Measurements from ENCODE around the gene MNAT1.

Gene MNAT1

DNA sequence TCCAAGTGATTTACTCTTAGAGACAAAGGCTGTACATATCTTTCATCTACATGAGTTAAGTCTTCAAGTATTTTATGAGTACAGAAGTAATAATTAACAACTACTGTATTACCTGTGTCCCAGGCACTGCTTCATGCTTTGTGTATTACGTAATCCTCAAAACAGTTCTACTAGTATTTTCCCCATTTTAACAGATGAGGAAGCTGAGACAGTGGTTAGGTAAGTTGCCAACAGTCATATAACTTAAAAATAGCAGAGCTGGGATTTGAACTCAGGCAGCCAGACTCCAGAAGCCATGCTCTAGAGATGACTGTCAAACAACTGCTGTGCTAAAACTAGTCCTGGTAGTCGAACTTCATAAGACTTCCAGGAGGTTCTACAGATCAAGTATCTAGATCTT lies 235.6 kb downstream of the MNAT1 start:
- DNase-seq (ENCODE audit: low spot score in 2 of 2) (no peak), ATAC-seq (replicated peaks; ENCODE audit: extremely low read depth, poor library complexity, severe bottlenecking) (no peak)
- no peaks in the 10 kb centered on the region for H3K27me3 Mint-ChIP-seq
- peaks cover 4% of the 10 kb centered on the region for H3K36me3 Mint-ChIP-seq (ENCODE audit: insufficient read depth)
- H3K4me3 Mint-ChIP-seq = no peak overlapping the region
- no peak overlapping the region for H3K27ac Mint-ChIP-seq (ENCODE audit: low read depth)
- H3K4me1 Mint-ChIP-seq = peaks cover 4% of the 10 kb centered on the region
- no peaks in the 10 kb centered on the region for H3K9me3 Mint-ChIP-seq

DNA sequence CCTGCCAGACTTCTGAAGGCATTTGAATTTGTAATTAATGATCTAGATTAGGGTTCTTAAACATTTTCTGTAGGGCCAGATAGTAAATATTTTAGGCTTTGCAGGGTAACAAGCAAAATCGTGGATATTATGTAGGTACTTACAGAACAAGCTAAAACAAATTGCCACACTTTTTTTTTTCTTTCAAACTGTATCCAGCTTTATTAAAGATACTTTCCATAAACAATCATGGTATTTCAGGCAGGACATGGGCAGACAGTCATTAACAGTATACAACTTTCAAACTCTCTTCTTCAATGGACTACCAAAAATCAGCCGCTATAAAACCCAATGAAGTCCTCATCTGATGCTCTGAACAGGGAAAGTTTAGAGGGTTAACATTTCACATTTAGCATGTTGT lies 236.7 kb downstream of the MNAT1 start:
- no peak overlapping the region for H3K27ac Mint-ChIP-seq (ENCODE audit: low read depth)
- H3K4me1 Mint-ChIP-seq = peaks cover 4% of the 10 kb centered on the region
- ATAC-seq (replicated peaks; ENCODE audit: extremely low read depth, poor library complexity, severe bottlenecking) = no peak
- H3K36me3 Mint-ChIP-seq (ENCODE audit: insufficient read depth) = peaks cover 3% of the 10 kb centered on the region
- no peak for DNase-seq (ENCODE audit: low spot score in 2 of 2)
- H3K9me3 Mint-ChIP-seq = no peaks in the 10 kb centered on the region
- H3K27me3 Mint-ChIP-seq = no peaks in the 10 kb centered on the region
- no peak overlapping the region for H3K4me3 Mint-ChIP-seq

DNA sequence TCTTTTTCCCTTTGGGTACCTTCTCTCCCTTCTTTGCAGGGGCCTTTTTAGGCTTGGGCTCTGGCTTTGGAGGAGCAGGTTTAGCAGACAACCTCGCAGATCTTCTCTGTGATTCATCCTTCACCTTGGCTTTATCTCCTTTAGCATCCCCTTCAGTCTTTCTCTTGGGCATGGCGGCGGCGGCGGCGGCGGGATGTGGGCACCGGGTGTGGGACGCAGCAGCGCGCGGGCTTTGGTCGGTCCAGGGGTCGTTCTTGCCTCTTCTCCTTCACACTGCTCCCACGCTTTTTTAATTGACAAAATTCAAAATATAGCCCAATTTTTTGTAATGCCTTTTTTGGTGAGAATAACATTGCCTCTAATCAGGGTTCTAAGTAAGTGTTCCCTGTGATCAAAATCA lies 237.7 kb downstream of the MNAT1 start:
- Mint-ChIP-seq H3K36me3 (ENCODE audit: insufficient read depth) (peaks cover 3% of the 10 kb centered on the region), H3K27ac (ENCODE audit: low read depth) (no peak overlapping the region), H3K27me3 (no peaks in the 10 kb centered on the region), H3K4me3 (no peak overlapping the region), H3K4me1 (peaks cover 4% of the 10 kb centered on the region), H3K9me3 (no peaks in the 10 kb centered on the region)
- DNase-seq (ENCODE audit: low spot score in 2 of 2) = no peak
- no peak for ATAC-seq (replicated peaks; ENCODE audit: extremely low read depth, poor library complexity, severe bottlenecking)

DNA sequence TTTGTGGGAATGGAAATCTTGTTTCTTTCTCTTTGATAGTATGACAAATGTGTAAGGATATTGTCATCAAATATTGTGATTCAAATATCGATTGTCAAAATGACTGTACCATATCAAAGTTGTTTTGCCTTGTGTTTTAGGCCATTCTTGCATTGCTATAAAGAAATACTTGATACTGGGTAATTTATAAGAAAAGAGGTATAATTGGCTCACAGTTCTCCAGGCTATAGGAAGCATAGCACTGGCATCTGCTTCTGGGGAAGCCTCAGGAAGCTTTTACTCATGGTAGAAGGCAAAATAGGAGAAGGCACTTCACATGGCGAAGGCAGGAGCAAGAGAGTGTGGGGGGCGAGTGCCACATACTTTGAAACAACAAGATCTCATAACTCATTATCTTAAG lies 238.5 kb downstream of the MNAT1 start:
- Mint-ChIP-seq H3K36me3 (ENCODE audit: insufficient read depth) (peaks cover 3% of the 10 kb centered on the region), H3K4me1 (peaks cover 4% of the 10 kb centered on the region), H3K9me3 (no peaks in the 10 kb centered on the region), H3K4me3 (no peak overlapping the region), H3K27ac (ENCODE audit: low read depth) (no peak overlapping the region), H3K27me3 (no peaks in the 10 kb centered on the region)
- no peak for DNase-seq (ENCODE audit: low spot score in 2 of 2)
- no peak for ATAC-seq (replicated peaks; ENCODE audit: extremely low read depth, poor library complexity, severe bottlenecking)

DNA sequence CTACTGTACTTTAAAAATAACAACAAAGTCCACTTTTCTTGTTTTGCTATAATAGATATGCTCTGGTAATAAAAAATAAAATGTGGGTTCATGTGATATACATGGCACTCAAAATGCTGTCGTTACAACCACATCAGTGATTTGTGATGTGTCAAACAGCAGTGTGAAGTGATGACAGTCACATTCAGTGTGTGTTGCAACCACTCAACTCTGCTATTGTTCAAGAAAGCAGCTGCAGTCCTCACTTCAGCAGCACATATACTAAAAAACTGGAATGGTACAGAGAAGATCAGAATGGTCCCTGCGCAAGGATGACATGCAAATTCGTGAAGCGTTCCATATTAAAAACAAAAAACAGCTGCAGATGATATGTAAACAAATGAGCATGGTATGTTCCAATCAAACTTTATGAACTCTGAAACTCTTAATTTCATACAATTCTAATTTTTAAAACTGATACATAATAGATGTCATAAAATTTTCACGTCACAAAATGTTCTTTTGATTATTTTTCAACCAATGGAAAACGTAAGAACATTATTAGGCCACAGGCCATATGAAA lies 239.6 kb downstream of the MNAT1 start:
- Mint-ChIP-seq H3K4me1 (peaks cover 9% of the 10 kb centered on the region), H3K36me3 (ENCODE audit: insufficient read depth) (peaks cover 3% of the 10 kb centered on the region), H3K27ac (ENCODE audit: low read depth) (no peak overlapping the region), H3K4me3 (no peak overlapping the region), H3K9me3 (no peaks in the 10 kb centered on the region), H3K27me3 (no peaks in the 10 kb centered on the region)
- no peak for DNase-seq (ENCODE audit: low spot score in 2 of 2)
- no peak for ATAC-seq (replicated peaks; ENCODE audit: extremely low read depth, poor library complexity, severe bottlenecking)

DNA sequence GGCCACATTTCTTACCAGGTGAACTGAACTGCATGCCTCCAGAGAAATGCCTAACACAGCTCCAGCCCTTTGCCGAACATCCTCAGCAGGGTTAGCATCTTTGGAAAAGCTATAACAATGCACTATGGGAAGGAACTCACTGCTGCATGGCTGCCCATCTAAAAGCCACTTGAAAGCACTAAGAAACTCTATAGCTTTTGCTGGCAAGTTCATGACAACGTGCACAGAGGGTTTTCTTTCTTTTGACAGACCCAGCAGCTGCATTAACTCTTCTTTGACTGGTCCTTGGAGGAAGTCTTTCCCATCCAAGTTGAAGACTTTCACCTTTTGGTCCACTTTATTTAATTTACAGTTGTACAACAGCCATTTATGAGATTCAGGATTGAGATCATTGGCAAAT lies 241.0 kb downstream of the MNAT1 start:
- Mint-ChIP-seq H3K36me3 (ENCODE audit: insufficient read depth) (peaks cover 3% of the 10 kb centered on the region), H3K9me3 (no peaks in the 10 kb centered on the region), H3K27me3 (no peaks in the 10 kb centered on the region), H3K4me3 (no peak overlapping the region), H3K27ac (ENCODE audit: low read depth) (no peak overlapping the region), H3K4me1 (peaks cover 14% of the 10 kb centered on the region)
- DNase-seq (ENCODE audit: low spot score in 2 of 2) (no peak), ATAC-seq (replicated peaks; ENCODE audit: extremely low read depth, poor library complexity, severe bottlenecking) (no peak)

DNA sequence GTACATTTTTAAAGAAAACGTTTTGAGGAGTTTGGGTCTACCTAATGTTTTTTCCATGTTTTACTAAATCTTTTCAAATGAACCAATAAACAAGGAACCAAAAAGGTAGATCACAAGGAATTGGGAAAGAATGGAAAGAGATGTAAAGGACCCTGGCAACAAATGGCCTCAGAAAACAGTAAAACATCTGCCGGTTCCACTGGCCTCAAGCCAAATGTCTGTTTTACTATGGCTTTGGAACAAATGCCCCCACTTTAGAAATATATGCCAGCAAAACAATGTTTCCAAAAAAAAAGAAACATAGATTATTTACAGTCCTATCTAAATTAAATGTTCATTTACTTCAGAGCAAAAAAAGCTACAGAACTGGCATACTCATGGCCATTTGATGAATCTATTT lies 243.3 kb downstream of the MNAT1 start:
- H3K27ac Mint-ChIP-seq (ENCODE audit: low read depth) = no peak overlapping the region
- no peaks in the 10 kb centered on the region for H3K9me3 Mint-ChIP-seq

DNA sequence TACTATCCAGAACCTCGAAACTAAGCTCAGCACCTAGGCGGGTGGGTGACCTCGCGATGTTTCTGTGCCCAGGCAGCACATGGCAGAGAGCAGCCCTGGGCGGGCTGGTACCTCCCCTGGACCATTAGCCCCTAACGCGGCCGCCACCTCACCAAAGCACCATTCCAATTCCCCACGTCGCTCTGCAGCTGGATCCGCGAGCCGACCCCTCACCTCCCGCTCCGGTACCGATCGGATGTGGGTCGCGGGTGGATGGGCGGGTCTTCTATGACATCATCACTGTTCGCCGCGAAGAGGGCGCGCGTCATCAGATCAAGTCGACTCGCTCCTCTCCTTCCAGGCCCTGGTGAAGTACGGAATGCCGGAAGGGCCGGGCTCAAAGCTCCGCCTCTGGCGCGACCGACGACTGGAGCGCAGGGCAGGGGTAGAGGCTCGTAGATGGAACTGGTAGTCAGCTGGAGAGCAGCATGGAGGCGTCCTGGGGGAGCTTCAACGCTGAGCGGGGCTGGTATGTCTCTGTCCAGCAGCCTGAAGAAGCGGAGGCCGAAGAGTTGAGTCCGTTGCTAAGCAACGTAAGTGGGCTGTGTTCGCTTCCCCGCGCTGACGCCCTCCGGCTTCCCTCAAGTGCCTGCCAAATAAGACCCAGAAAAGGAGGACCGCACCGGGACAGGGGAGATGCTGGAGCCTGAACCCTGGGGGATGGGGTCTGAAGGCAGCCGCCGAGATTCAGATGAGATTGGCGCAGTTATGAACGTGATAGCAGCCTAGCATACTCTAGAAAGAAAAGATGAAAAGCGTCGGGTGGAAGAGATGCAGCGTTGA lies 246.5 kb downstream of the MNAT1 start, which contains the start of the genes SLC38A6 and TRMT5:
Gene SLC38A6 (plus strand): TSS at position 435 of the 822 bp plus-strand sequence. CDS start 33 bp downstream, at position 468.
Gene TRMT5 (minus strand): TSS at position 269 of the 822 bp plus-strand sequence. CDS start 106 bp downstream, at position 163.
- no peaks in the 10 kb centered on the region for H3K9me3 Mint-ChIP-seq
- peak; percentile 86 to 93 for DNase-seq (ENCODE audit: low spot score in 2 of 2)
- peak; percentile 88 for ATAC-seq (replicated peaks; ENCODE audit: extremely low read depth, poor library complexity, severe bottlenecking)
- no peaks in the 10 kb centered on the region for H3K27me3 Mint-ChIP-seq
- peaks cover 2% of the 10 kb centered on the region for H3K36me3 Mint-ChIP-seq (ENCODE audit: insufficient read depth)
- no peak within 1 kb of the TSS for H3K27ac Mint-ChIP-seq (ENCODE audit: low read depth)
- H3K4me1 Mint-ChIP-seq = peaks cover 10% of the 10 kb centered on the region
- H3K4me3 Mint-ChIP-seq = no peak within 1 kb of the TSS

More for the DNA sequence above, 243.3 kb downstream of the MNAT1 start:
- H3K27me3 Mint-ChIP-seq = no peaks in the 10 kb centered on the region
- DNase-seq (ENCODE audit: low spot score in 2 of 2) = no peak
- no peak overlapping the region for H3K4me3 Mint-ChIP-seq
- H3K36me3 Mint-ChIP-seq (ENCODE audit: insufficient read depth) = no peaks in the 10 kb centered on the region
- ATAC-seq (replicated peaks; ENCODE audit: extremely low read depth, poor library complexity, severe bottlenecking) = no peak
- H3K4me1 Mint-ChIP-seq = peaks cover 14% of the 10 kb centered on the region

DNA sequence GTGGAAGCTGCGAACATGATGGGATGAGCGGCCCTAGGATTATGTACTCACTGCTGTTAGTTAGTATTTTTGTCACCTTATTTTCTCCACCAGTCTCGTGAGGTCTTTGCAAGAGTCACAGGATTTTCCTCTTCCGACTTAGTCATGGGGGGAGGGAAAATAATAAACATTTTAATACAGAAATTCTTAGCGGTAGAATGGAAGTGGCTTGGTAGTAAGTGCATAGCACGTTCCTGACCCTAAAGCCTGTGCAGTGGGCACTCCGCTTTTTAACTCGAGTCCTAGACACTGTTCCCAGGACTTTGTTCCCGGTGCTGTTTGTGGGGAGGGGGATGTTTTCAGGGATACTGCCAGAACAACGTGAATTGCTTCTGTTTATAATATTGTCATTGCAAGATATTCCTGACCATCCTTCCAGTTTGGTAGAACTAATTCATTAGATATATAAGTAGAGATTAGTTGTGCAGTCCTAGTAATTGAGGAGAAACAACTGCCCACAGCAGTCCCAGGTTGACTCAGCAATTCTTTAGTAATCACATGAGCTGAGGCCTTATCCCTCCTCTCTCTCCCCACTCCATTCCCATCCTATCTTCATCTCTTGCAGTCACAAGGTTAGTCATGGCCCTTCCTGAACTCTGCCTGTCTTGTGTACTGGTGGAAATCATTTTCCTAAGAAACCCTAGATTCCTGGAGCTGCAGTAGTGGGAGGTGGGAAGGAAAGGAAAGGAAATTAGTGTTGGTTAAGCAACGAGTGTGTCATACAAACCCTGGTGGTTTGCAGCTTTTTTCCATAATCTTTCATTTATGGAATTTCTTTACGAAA lies 247.3 kb downstream of the MNAT1 start:
- H3K27me3 Mint-ChIP-seq = no peaks in the 10 kb centered on the region
- peaks cover 4% of the 10 kb centered on the region for H3K36me3 Mint-ChIP-seq (ENCODE audit: insufficient read depth)
- peaks cover 10% of the 10 kb centered on the region for H3K4me1 Mint-ChIP-seq
- H3K27ac Mint-ChIP-seq (ENCODE audit: low read depth) = no peak overlapping the region
- no peaks in the 10 kb centered on the region for H3K9me3 Mint-ChIP-seq
- no peak overlapping the region for H3K4me3 Mint-ChIP-seq
- no peak for DNase-seq (ENCODE audit: low spot score in 2 of 2)
- no peak for ATAC-seq (replicated peaks; ENCODE audit: extremely low read depth, poor library complexity, severe bottlenecking)

DNA sequence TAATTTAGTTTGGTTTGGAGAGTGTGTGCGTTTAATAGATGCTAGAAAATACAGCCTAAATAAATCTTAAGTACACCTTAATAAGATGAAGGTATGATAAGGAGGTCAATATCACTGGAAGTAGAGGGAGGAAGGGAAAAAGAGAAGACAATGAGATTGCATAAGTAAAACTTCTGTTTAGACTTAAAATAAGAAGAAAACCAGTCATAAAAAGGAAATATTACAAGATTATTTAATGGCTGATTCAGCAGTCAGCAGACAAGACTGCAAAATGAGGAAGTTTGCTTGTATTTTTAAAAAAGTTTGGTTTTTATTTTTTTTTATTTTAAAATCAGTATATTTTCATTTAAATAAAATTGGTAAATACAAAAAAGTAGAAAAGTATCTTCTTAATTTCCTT lies 249.6 kb downstream of the MNAT1 start:
- Mint-ChIP-seq H3K4me3 (no peak overlapping the region), H3K27me3 (no peaks in the 10 kb centered on the region), H3K36me3 (ENCODE audit: insufficient read depth) (peaks cover 5% of the 10 kb centered on the region), H3K9me3 (no peaks in the 10 kb centered on the region), H3K4me1 (peaks cover 5% of the 10 kb centered on the region), H3K27ac (ENCODE audit: low read depth) (no peak overlapping the region)
- DNase-seq (ENCODE audit: low spot score in 2 of 2) (no peak), ATAC-seq (replicated peaks; ENCODE audit: extremely low read depth, poor library complexity, severe bottlenecking) (no peak)

DNA sequence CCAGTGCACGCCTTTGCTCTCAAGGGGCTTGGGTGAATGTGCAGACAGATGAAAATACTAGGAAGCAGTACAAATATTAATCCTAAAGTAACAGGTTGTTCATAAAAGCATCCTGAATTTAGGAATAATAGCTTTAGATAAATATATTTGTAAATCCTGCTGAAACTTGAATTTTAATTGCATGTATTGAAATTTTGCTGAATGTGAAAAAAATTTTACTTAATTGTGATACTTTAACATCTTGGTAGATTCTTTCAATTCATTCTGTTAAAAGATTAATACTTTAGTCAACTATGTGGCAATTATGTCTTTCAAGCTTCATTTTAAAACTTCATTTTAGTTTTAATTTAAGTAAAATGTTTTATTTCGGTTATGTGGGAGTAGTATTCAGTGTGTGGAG lies 251.9 kb downstream of the MNAT1 start:
- H3K27ac Mint-ChIP-seq (ENCODE audit: low read depth) = no peak overlapping the region
- ATAC-seq (replicated peaks; ENCODE audit: extremely low read depth, poor library complexity, severe bottlenecking) = no peak
- H3K4me3 Mint-ChIP-seq = no peak overlapping the region

DNA sequence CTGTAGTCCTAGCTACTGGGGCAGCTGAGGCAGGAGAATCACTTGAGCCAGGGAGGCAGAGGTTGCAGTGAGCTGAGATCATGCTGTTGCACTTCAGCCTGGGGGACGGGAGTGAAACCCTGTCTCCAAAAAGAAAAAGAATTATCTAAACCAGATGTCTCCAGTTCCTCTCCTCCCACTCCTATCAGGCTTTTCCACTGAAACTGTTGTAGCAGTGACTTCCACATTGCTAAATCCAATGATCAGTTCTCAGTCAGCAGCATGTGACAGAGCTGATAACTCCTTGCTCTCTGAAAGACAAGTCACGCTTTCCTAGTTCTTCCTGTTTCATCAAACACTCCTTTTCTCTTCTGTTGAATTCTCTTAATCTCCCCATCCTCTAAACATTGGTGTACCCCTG lies 255.0 kb downstream of the MNAT1 start:
- Mint-ChIP-seq H3K27me3 (no peaks in the 10 kb centered on the region), H3K36me3 (ENCODE audit: insufficient read depth) (peaks cover 8% of the 10 kb centered on the region), H3K9me3 (no peaks in the 10 kb centered on the region), H3K4me1 (no peaks in the 10 kb centered on the region), H3K4me3 (no peak overlapping the region), H3K27ac (ENCODE audit: low read depth) (no peak overlapping the region)
- DNase-seq (ENCODE audit: low spot score in 2 of 2) (no peak), ATAC-seq (replicated peaks; ENCODE audit: extremely low read depth, poor library complexity, severe bottlenecking) (no peak)

More for the DNA sequence above, 251.9 kb downstream of the MNAT1 start:
- no peaks in the 10 kb centered on the region for H3K27me3 Mint-ChIP-seq
- no peaks in the 10 kb centered on the region for H3K4me1 Mint-ChIP-seq
- H3K36me3 Mint-ChIP-seq (ENCODE audit: insufficient read depth) = peaks cover 7% of the 10 kb centered on the region
- DNase-seq (ENCODE audit: low spot score in 2 of 2) = no peak
- H3K9me3 Mint-ChIP-seq = no peaks in the 10 kb centered on the region

Measured in central memory CD8-positive, alpha-beta T cell (primary cell).